HepG2 (cell line): ENCODE results near the gene SEPTIN2. TPM values are rescaled to one million over a fixed set of nuclear protein-coding genes. Genes with fewer than 3 reads are reported as not detected.

Experiments used
- ATAC-seq: fragments of 200-7000 bp; cut with Tn5 transposase; 3 replicates; pipeline ENCODE4 v1.9.1; 2020; ENCODE audit warnings: mild to moderate bottlenecking, moderate library complexity
- BruUV-seq: library from RNA; stranded (reverse); fragments of 400-500 nt; replicated peaks from 2 replicates; lab custom pipeline; 2021; lab: Mats Ljungman, UMichigan
- CTCF ChIA-PET: fragments of 300-600 bp; formaldehyde crosslinking; extraction: SDS; loops from one replicate; lab custom pipeline; 2021; ENCODE audit warnings: low total read pairs, inconsistent platforms, low intra/inter-chr PET ratio; lab: Yijun Ruan, JAX
- POLR2A ChIA-PET: fragments of 350-600 bp; sonication (Branson Sonifier 250); formaldehyde crosslinking; loops from one replicate; lab custom pipeline; 2020; ENCODE audit warnings: antibody characterized with exemption, inconsistent platforms; lab: Yijun Ruan, JAX
- DNase-seq: peaks from one replicate; pipeline ENCODE4 v3.0.0-alpha.2; 2015; ENCODE audit warnings: low spot score
- FAIRE-seq: peaks from 3 replicates; lab custom pipeline; 2011; peaks lifted over from hg19 to GRCh38; lab: Jason Lieb, UNC
- H2AFZ ChIP-seq: one replicate; pipeline ENCODE4 v1.6.1; 2011; ENCODE audit warnings: low read length, inconsistent platforms
- H3K27ac ChIP-seq: fragments of 300-600 bp; 3 replicates; pipeline ENCODE4 v1.8.0; 2011; ENCODE audit warnings: mixed run types, mild to moderate bottlenecking, mixed read lengths, low read length, inconsistent platforms; ENCODE audit not compliant: insufficient read depth; ENCODE audit errors: extremely low read length
- H3K27me3 ChIP-seq, 2 experiments: fragments of 200-600 bp in 1 of 2; 2 replicates in 1 of 2; 3 replicates in 1 of 2; pipeline versions ENCODE4 v1.6.0 to v1.8.0; 2011; ENCODE audit warnings: low read length in 2 of 2, mild to moderate bottlenecking in 2 of 2, moderate library complexity in 2 of 2, inconsistent platforms in 1 of 2; ENCODE audit not compliant: insufficient read depth in 2 of 2, control insufficient read depth in 1 of 2
- H3K36me3 ChIP-seq, 2 experiments: fragments of 200-600 bp in 1 of 2; replicated peaks in 1 of 2; 2 replicates in 1 of 2; 3 replicates in 1 of 2; pipeline versions ENCODE4 v1.5.1 to v1.8.0; 2011; ENCODE audit warnings: low read length in 2 of 2, inconsistent platforms in 1 of 2; ENCODE audit not compliant: insufficient read depth in 2 of 2, control insufficient read depth in 1 of 2
- H3K4me1 ChIP-seq: 2 replicates; pipeline ENCODE4 v1.5.1; 2012; ENCODE audit warnings: low read length, inconsistent platforms; ENCODE audit not compliant: insufficient read depth
- H3K4me2 ChIP-seq: 2 replicates; pipeline ENCODE4 v1.6.0; 2011; ENCODE audit warnings: low read depth, low read length, inconsistent platforms
- H3K4me3 ChIP-seq, 3 experiments: fragments of 200-600 bp in 1 of 3; sonication (generic), shearing (Covaris generic) in 1 of 3; replicated peaks in 1 of 3; 2 replicates each; pipeline ENCODE4 v1.5.1; 2011 to 2016; ENCODE audit warnings: low read length in 3 of 3, inconsistent platforms in 2 of 3, low read depth in 2 of 3, mild to moderate bottlenecking in 2 of 3, control low read depth in 1 of 3, mixed read lengths in 1 of 3; ENCODE audit not compliant: insufficient read depth in 1 of 3
- H3K79me2 ChIP-seq: one replicate; pipeline ENCODE4 v1.6.1; 2011; ENCODE audit warnings: low read length, inconsistent platforms; ENCODE audit not compliant: insufficient read depth
- H3K9ac ChIP-seq: 2 replicates; pipeline ENCODE4 v1.6.0; 2011; ENCODE audit warnings: mild to moderate bottlenecking, low read depth, low read length, inconsistent platforms; ENCODE audit not compliant: insufficient read depth
- H3K9me3 ChIP-seq: 2 replicates; pipeline ENCODE4 v1.5.1; 2012; ENCODE audit warnings: mild to moderate bottlenecking, low read length
- H4K20me1 ChIP-seq: 2 replicates; pipeline ENCODE4 v1.6.0; 2011; ENCODE audit warnings: inconsistent platforms, mild to moderate bottlenecking, low read length, moderate library complexity; ENCODE audit not compliant: insufficient read depth
- MNT ChIP-seq: fragments of 450-650 bp; IDR thresholded peaks from 2 replicates; pipeline ENCODE4 v1.6.1; 2016
- NFRKB ChIP-seq: fragments of 450-650 bp; IDR thresholded peaks from 2 replicates; pipeline ENCODE4 v1.6.1; 2017
- ZNF577 ChIP-seq: sonication (generic); formaldehyde crosslinking; IDR thresholded peaks from 2 replicates; pipeline ENCODE4 v1.4.0; 2020; ENCODE audit warnings: mild to moderate bottlenecking, low read depth, missing genetic modification reagents, borderline replicate concordance
- ZNF607 ChIP-seq: sonication (generic); formaldehyde crosslinking; IDR thresholded peaks from 2 replicates; pipeline ENCODE4 v1.5.1; 2020; ENCODE audit warnings: missing genetic modification reagents, mild to moderate bottlenecking, borderline replicate concordance
- WGBS: methylation state at CpG from one replicate; pipeline ENCODE4 v1.1.6; 2017; ENCODE audit warnings: low lambda C conversion rate; 5-methylcytosine and 5-hydroxymethylcytosine counted together
- in situ Hi-C: cut with HindIII; loops from 2 replicates; pipeline ENCODE4 v1.10.0; 2017; ENCODE audit warnings: low pct_unique_long_range_greater_than_20kb; ENCODE audit not compliant: extremely low pct_ligation_motif_present
- intact Hi-C: fragments of 100-400 bp; cut with micrococcal nuclease; formaldehyde crosslinking; loops from one replicate; pipeline ENCODE4 v1.10.0; 2022; ENCODE audit not compliant: unreplicated experiment
- polyA plus RNA-seq, 8 experiments: library from polyadenylated mRNA; depleted of rRNA in 3 of 8; stranded (reverse) in 7 of 8; unstranded in 1 of 8; fragments of >200 nt; fragmentation: Illumina TruSeq in 4 of 8; extraction: Trizol in 4 of 8; gene quantifications; 2 replicates each; pipeline versions ENCODE4 v1.2.1 to v1.2.3, GENCODE V29; 2011 to 2016; ENCODE audit warnings: low read depth in 4 of 8, missing spikeins in 1 of 8, mixed read lengths in 1 of 8; ENCODE audit not compliant: insufficient read depth in 1 of 8
- total RNA-seq, 5 experiments: library from RNA; depleted of rRNA; stranded (reverse); fragments of >200 nt; fragmentation: Illumina TruSeq; extraction: Trizol; gene quantifications; 2 replicates each; pipeline ENCODE4 v1.2.3, GENCODE V29; 2016; ENCODE audit warnings: low read depth in 1 of 5

Gene SEPTIN2
- total and polyA plus RNA-seq, 2 of the 13 experiments (the other 11 are each of a cell fraction or from before 2014, with no cell fraction given) = 493 to 733 TPM

- WGBS = 95% methylated on average over 3 of the region's 3 CpGs
- no peak for DNase-seq
- Histone ChIP-seq H3K27me3 (no peaks in the 10 kb centered on the region), H3K27ac (no peak overlapping the region)
- TF ChIP-seq MNT (peak; percentile 95), ZNF577 (CRISPR knock-in tag) (no peak), NFRKB (no peak)
- TF ChIP-seq, all 625 proteins: peak for 1
- H3K9ac ChIP-seq = no peak overlapping the region
- ChIA-PET POLR2A (no interaction called here), CTCF (no interaction called here)
- H3K9me3 ChIP-seq = no peaks in the 10 kb centered on the region
- no peaks in the 10 kb centered on the region for H4K20me1 ChIP-seq
- in situ Hi-C loops = no loop called here
- H3K4me3 ChIP-seq = no peak overlapping the region
- no peak overlapping the region for H2AFZ ChIP-seq
- ATAC-seq (no peak), FAIRE-seq (no peak)
- peaks cover 39% of the 10 kb centered on the region for H3K4me1 ChIP-seq
- BruUV-seq = no TSS peak
- H3K4me2 ChIP-seq = no peak overlapping the region
- intact Hi-C loops = no loop called here
- peaks cover 88% of the 10 kb centered on the region for H3K79me2 ChIP-seq
- H3K36me3 ChIP-seq = peaks cover 0 to 14% of the 10 kb centered on the region in 2 experiments; a peak in 2 of 5 replicates
Measured at GRCh38 chr2:241368643-241369042, 52.9 kb downstream of the SEPTIN2 start.

GRCh38 chr2:241372361-241372992, 56.8 kb downstream of the SEPTIN2 start:
- no peak for FAIRE-seq

More at GRCh38 chr2:241372361-241372992, 56.8 kb downstream of the SEPTIN2 start:
- DNase-seq (no peak), ATAC-seq (no peak)
- Histone ChIP-seq H3K4me2 (no peak overlapping the region), H3K36me3 (peaks cover 1 to 24% of the 10 kb centered on the region in 2 experiments; a peak in 4 of 5 replicates), H3K9me3 (no peaks in the 10 kb centered on the region), H3K4me3 (no peak overlapping the region), H3K79me2 (peaks cover 67% of the 10 kb centered on the region), H3K27ac (no peak overlapping the region), H2AFZ (no peak overlapping the region), H3K4me1 (peaks cover 49% of the 10 kb centered on the region), H3K27me3 (no peaks in the 10 kb centered on the region), H4K20me1 (0 out of 2 replicates have a peak, but pooled peaks cover 5% of the 10 kb centered on the region), H3K9ac (no peak overlapping the region)
- CTCF ChIA-PET = no interaction called here
- intact Hi-C loops = no loop called here
- POLR2A ChIA-PET = interaction anchor here (0.6 kb wide), 1 partner anchor 10 kb away, joined by 3 read pairs; no protein-coding TSS in a partner anchor
- no peak for TF ChIP-seq ZNF607 (CRISPR knock-in tag)
- in situ Hi-C loops = no loop called here
- no TSS peak for BruUV-seq
- 94% methylated on average over 11 of the region's 11 CpGs for WGBS
